OCI-LY1 (cell line): Measurements from ENCODE around the gene ANTXR1.

Experiments
- EZH2 ChIP-seq: fragments of 200-600 bp; sonication (generic), shearing (Covaris generic); IDR thresholded peaks from 2 replicates; pipeline ENCODE4 v1.8.0; 2017; ENCODE audit warnings: borderline replicate concordance, mixed run types, mild to moderate bottlenecking, antibody characterized with exemption, low read length, moderate library complexity, mixed read lengths
- TF ChIP-seq, protein P1 (sequence below): fragments of 200-600 bp; sonication (generic), shearing (Covaris generic); IDR thresholded peaks from 2 replicates; pipeline ENCODE4 v1.5.1; 2017; ENCODE audit warnings: mild to moderate bottlenecking, antibody characterized with exemption, low read length, moderate library complexity, mixed read lengths

DNA sequence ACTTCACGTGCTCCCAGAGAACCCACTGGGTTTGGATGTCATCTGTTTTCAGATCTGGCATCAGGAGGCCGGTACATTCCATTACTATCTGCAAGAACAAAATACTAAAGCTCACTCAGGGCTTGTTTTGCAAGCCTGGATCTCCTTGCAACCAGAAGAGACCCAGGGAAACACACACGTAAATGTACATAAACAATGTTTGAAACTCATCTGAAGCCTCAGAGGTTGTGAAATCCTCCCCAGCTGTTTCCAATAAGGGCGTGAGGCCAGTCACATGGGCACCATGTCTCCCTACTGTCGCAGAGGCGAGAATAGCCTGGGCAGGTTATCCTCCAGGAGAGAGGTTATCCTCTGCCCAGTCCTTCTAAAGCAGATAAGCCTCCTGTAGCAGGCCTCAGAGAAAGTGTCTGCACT is 187.1 kb downstream of the ANTXR1 start:
- TF ChIP-seq, protein P1, sequence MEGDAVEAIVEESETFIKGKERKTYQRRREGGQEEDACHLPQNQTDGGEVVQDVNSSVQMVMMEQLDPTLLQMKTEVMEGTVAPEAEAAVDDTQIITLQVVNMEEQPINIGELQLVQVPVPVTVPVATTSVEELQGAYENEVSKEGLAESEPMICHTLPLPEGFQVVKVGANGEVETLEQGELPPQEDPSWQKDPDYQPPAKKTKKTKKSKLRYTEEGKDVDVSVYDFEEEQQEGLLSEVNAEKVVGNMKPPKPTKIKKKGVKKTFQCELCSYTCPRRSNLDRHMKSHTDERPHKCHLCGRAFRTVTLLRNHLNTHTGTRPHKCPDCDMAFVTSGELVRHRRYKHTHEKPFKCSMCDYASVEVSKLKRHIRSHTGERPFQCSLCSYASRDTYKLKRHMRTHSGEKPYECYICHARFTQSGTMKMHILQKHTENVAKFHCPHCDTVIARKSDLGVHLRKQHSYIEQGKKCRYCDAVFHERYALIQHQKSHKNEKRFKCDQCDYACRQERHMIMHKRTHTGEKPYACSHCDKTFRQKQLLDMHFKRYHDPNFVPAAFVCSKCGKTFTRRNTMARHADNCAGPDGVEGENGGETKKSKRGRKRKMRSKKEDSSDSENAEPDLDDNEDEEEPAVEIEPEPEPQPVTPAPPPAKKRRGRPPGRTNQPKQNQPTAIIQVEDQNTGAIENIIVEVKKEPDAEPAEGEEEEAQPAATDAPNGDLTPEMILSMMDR, result no peak
- TF ChIP-seq EZH2, result no peak
